ENCODE measurements around the gene FABP7. TPM values are rescaled to one million over a fixed set of nuclear protein-coding genes. Genes with fewer than 3 reads are reported as not detected.

FABP7 gene
- total and polyA plus RNA-seq, 2 donors (not counting 1 experiment from before 2014, with no cell fraction given): not detected

DNA sequence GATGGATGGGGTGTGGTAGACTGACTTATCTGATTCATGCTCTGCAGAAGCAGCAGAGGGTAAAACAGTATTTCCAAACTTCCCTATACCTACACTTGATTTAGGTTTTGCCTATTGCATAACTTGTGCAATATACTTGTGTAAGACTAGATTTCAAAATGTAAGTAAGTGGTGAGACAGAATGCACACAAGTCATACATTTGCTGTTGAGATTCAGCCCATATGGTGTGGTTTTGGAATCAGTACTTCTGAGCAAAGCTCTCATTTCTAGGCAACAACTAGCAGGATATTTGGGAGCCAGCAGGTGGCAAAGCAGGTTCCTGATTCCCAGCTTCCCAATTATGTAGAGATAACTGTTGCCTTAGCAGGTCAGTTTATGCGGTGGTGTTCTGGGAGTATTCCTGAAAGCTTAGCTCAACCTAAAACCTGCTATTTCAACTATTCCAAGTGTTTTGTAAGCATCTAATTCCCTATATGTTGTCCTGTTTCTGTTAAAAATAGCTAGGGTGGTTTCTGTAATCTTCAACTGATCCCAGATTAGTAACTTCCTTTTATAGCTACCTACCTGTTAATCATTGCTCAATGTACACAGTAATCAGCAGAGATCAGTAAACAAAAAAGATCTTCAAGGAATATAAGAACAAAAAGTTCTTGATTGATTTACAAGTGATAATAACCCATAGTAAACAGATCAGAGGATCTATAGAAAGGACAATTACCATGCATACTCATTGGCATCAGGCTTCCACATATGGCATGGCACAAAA, 8.5 kb upstream of the FABP7 start:
- H3K4me3 ChIP-seq (ENCODE audit: control extremely low read depth in 1 of 5, extremely low read depth in 1 of 5, insufficient read depth in 1 of 5, low read depth in 2 of 5, low read length in 4 of 5): no peak overlapping the region
- no peak for ATAC-seq (ENCODE audit: low read depth)
- no peak overlapping the region for H3K4me2 ChIP-seq (replicated peaks; ENCODE audit: low read depth, low read length, poor library complexity, severe bottlenecking)
- no peaks in the 10 kb centered on the region for H3K79me2 ChIP-seq (ENCODE audit: control insufficient read depth, insufficient read depth, low read length)
- Mint-ChIP-seq H3K9me3 (ENCODE audit: insufficient read depth) (no peaks in the 10 kb centered on the region), H3K4me3 (no peak overlapping the region), H3K4me1 (no peaks in the 10 kb centered on the region), H3K27ac (no peak overlapping the region), H3K27me3 (no peaks in the 10 kb centered on the region)
- H3K36me3 ChIP-seq (replicated peaks in 1 of 2; ENCODE audit: control extremely low read depth in 1 of 2, control insufficient read depth in 1 of 2, extremely low read depth in 1 of 2, insufficient read depth in 2 of 2, low read length in 1 of 2): no peaks in the 10 kb centered on the region
- no CpG with 5 or more reads among the region's 1 CpG for WGBS (ENCODE audit: insufficient coverage)
- no peaks in the 10 kb centered on the region for H3K27me3 ChIP-seq (replicated peaks in 1 of 4; ENCODE audit: control extremely low read depth in 1 of 4, control insufficient read depth in 3 of 4, insufficient read depth in 4 of 4, low read length in 3 of 4)
- ChIA-PET POLR2A (no interaction called here), CTCF (no interaction called here)
- DNase-seq: no peak
- H4K20me1 ChIP-seq (ENCODE audit: control insufficient read depth, insufficient read depth, low read length, poor library complexity, severe bottlenecking): no peaks in the 10 kb centered on the region
- H3K27ac ChIP-seq (ENCODE audit: low read length in 2 of 2): no peak overlapping the region
- intact Hi-C loops (cut with micrococcal nuclease): no loop called here
- H2AFZ ChIP-seq (ENCODE audit: insufficient read depth, low read depth, low read length, poor library complexity, severe bottlenecking): no peak overlapping the region
- H3K9me3 ChIP-seq (ENCODE audit: control extremely low read depth in 1 of 3, control insufficient read depth in 2 of 3, insufficient read depth in 1 of 3, low read length in 2 of 3): no peaks in the 10 kb centered on the region
- H3K4me1 ChIP-seq (ENCODE audit: control insufficient read depth in 2 of 2, insufficient read depth in 2 of 2, low read length in 2 of 2): no peaks in the 10 kb centered on the region
- no peak overlapping the region for H3K9ac ChIP-seq (ENCODE audit: low read length)
- TF ChIP-seq EZH2 (IDR thresholded peaks at IDR 0.05; ENCODE audit: borderline replicate concordance, insufficient read depth, low read depth, low read length, poor library complexity, severe bottlenecking): no peak
- TF ChIP-seq, protein P1, sequence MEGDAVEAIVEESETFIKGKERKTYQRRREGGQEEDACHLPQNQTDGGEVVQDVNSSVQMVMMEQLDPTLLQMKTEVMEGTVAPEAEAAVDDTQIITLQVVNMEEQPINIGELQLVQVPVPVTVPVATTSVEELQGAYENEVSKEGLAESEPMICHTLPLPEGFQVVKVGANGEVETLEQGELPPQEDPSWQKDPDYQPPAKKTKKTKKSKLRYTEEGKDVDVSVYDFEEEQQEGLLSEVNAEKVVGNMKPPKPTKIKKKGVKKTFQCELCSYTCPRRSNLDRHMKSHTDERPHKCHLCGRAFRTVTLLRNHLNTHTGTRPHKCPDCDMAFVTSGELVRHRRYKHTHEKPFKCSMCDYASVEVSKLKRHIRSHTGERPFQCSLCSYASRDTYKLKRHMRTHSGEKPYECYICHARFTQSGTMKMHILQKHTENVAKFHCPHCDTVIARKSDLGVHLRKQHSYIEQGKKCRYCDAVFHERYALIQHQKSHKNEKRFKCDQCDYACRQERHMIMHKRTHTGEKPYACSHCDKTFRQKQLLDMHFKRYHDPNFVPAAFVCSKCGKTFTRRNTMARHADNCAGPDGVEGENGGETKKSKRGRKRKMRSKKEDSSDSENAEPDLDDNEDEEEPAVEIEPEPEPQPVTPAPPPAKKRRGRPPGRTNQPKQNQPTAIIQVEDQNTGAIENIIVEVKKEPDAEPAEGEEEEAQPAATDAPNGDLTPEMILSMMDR (IDR thresholded peaks at IDR 0.05): no peak

DNA sequence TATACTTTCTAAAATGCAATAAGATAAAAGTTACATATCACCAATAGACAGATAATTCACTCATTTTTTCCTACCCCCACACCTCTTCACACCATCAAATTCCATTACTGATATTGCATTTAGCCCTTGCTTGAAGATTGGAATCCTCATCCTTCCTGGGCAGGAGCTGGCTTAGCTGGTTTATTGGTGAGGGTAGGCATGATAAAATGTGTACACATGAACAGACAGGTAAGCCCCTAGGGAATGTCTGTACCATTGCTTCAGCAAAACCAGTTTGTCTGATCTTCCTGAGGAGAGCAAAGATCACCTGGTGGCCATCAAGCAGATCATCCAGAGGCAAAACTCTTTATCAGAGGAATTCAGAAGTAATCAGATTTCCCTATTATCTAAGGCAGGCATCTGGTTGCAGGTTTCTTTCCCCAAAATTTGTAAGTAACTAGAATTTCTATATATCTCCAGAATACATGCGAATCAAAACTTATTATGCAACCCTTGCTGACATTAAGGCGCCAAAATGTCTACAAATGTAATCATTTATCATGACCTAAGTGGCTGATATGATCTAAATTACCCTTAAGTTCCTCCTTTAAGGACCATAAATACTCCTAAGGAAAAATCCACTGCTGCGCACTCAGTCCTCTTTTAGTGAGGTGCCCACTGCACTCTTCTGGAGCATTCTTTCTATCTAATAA, 6.6 kb upstream of the FABP7 start:
- Histone ChIP-seq H3K36me3 (replicated peaks in 1 of 2; ENCODE audit: control extremely low read depth in 1 of 2, control insufficient read depth in 1 of 2, extremely low read depth in 1 of 2, insufficient read depth in 2 of 2, low read length in 1 of 2) (no peaks in the 10 kb centered on the region), H3K4me2 (replicated peaks; ENCODE audit: low read depth, low read length, poor library complexity, severe bottlenecking) (no peak overlapping the region), H3K79me2 (ENCODE audit: control insufficient read depth, insufficient read depth, low read length) (no peaks in the 10 kb centered on the region), H3K9ac (ENCODE audit: low read length) (no peak overlapping the region), H2AFZ (ENCODE audit: insufficient read depth, low read depth, low read length, poor library complexity, severe bottlenecking) (no peak overlapping the region), H3K4me3 (ENCODE audit: control extremely low read depth in 1 of 5, extremely low read depth in 1 of 5, insufficient read depth in 1 of 5, low read depth in 2 of 5, low read length in 4 of 5) (no peak overlapping the region), H3K27me3 (replicated peaks in 1 of 4; ENCODE audit: control extremely low read depth in 1 of 4, control insufficient read depth in 3 of 4, insufficient read depth in 4 of 4, low read length in 3 of 4) (no peaks in the 10 kb centered on the region), H3K9me3 (ENCODE audit: control extremely low read depth in 1 of 3, control insufficient read depth in 2 of 3, insufficient read depth in 1 of 3, low read length in 2 of 3) (no peaks in the 10 kb centered on the region), H4K20me1 (ENCODE audit: control insufficient read depth, insufficient read depth, low read length, poor library complexity, severe bottlenecking) (no peaks in the 10 kb centered on the region), H3K4me1 (ENCODE audit: control insufficient read depth in 2 of 2, insufficient read depth in 2 of 2, low read length in 2 of 2) (no peaks in the 10 kb centered on the region), H3K27ac (ENCODE audit: low read length in 2 of 2) (no peak overlapping the region)
- no peak overlapping the region for H3K4me3 Mint-ChIP-seq
- ChIA-PET POLR2A (no interaction called here), CTCF (no interaction called here)
- no peaks in the 10 kb centered on the region for H3K4me1 Mint-ChIP-seq
- TF ChIP-seq, protein P1 (IDR thresholded peaks at IDR 0.05): no peak
- no peak for TF ChIP-seq EZH2 (IDR thresholded peaks at IDR 0.05; ENCODE audit: borderline replicate concordance, insufficient read depth, low read depth, low read length, poor library complexity, severe bottlenecking)
- H3K9me3 Mint-ChIP-seq (ENCODE audit: insufficient read depth): no peaks in the 10 kb centered on the region
- no peak overlapping the region for H3K27ac Mint-ChIP-seq
- WGBS (ENCODE audit: insufficient coverage): 80% methylated on average over 2 of the region's 3 CpGs
- no peak for ATAC-seq (ENCODE audit: low read depth)
- no peak for DNase-seq
- intact Hi-C loops (cut with micrococcal nuclease): no loop called here
- no peaks in the 10 kb centered on the region for H3K27me3 Mint-ChIP-seq
